GM12864 (cell line): ENCODE measurements around the gene FOSL2.

Experiments
- DNase-seq: peaks from one replicate; pipeline ENCODE4 v3.0.0-alpha.2; 2011; ENCODE audit warnings: low read depth
- H3K4me3 ChIP-seq: 2 replicates; pipeline ENCODE4 v1.5.1; 2011; ENCODE audit warnings: mild to moderate bottlenecking, low read depth, low read length, control low read depth
- TF ChIP-seq, protein P1 (sequence below): IDR thresholded peaks from 2 replicates; pipeline ENCODE4 v1.5.1; 2011; ENCODE audit warnings: low read depth, mild to moderate bottlenecking, moderate library complexity, low read length, control low read depth, inconsistent platforms; ENCODE audit errors: missing control alignments

FOSL2 gene

DNA sequence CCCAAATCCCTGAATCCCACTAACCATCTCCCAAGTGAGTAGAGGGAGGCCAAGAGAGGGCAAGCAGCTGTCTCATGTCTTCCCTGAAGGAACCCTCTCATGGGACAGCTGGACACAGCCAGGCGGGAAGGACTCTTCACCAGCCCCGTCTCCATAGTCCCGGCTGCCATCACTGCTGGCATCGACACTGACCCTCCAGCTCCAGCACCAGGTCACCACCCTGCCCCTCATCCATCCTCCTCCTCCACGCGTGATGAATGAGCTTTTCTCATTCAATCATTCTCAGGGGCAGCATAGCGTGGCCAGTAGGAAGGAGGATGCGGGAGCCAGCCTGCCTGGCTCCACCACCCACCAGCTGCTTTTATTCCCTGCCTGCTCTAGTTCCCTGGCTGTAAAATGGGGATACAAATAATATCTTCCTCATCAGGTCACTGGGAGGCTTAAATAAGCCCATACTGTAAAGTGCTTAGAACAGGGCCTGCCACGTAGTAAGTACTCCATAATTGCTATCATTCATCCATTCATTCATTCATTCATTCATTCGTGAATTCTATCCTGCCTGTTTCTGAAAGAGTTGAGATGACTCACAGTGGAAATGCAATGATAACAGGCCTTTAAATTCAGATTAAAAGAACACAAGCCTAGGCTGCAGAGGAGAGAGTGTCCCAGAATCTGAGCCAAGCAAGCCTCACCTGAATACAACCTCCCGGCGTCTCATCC, 30.5 kb upstream of the FOSL2 start:
- DNase-seq: no peak
- TF ChIP-seq, protein P1, sequence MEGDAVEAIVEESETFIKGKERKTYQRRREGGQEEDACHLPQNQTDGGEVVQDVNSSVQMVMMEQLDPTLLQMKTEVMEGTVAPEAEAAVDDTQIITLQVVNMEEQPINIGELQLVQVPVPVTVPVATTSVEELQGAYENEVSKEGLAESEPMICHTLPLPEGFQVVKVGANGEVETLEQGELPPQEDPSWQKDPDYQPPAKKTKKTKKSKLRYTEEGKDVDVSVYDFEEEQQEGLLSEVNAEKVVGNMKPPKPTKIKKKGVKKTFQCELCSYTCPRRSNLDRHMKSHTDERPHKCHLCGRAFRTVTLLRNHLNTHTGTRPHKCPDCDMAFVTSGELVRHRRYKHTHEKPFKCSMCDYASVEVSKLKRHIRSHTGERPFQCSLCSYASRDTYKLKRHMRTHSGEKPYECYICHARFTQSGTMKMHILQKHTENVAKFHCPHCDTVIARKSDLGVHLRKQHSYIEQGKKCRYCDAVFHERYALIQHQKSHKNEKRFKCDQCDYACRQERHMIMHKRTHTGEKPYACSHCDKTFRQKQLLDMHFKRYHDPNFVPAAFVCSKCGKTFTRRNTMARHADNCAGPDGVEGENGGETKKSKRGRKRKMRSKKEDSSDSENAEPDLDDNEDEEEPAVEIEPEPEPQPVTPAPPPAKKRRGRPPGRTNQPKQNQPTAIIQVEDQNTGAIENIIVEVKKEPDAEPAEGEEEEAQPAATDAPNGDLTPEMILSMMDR: no peak

DNA sequence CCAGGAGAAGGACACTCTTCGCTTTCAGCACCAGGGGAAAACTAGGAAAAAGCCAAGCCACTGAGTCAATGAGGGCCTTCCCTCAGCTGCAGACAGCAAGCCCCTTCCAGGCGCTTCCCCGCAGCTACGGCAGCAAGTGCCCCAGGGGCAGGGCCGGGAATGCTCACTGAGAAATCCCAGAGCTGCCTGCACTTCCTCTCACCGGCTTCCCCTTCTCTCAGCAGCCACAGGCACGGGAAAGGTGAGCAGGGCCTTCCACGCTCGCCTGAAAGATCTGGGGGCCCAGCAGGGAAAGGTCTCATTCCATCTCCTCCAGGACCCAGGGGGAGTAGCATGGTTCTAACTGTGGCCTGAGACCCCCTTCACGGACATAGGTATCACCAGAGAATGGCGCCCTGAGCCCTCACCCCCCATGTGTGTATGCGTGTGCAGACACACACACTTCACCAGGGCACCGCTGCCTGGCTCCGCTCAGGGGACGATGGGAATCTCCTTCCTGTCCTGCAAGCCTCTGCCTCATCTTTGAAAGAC, 29.6 kb upstream of the FOSL2 start:
- no peak overlapping the region for H3K4me3 ChIP-seq
- DNase-seq: no peak
- TF ChIP-seq, protein P1: no peak

More for the DNA sequence above, 30.5 kb upstream of the FOSL2 start:
- H3K4me3 ChIP-seq: no peak overlapping the region

DNA sequence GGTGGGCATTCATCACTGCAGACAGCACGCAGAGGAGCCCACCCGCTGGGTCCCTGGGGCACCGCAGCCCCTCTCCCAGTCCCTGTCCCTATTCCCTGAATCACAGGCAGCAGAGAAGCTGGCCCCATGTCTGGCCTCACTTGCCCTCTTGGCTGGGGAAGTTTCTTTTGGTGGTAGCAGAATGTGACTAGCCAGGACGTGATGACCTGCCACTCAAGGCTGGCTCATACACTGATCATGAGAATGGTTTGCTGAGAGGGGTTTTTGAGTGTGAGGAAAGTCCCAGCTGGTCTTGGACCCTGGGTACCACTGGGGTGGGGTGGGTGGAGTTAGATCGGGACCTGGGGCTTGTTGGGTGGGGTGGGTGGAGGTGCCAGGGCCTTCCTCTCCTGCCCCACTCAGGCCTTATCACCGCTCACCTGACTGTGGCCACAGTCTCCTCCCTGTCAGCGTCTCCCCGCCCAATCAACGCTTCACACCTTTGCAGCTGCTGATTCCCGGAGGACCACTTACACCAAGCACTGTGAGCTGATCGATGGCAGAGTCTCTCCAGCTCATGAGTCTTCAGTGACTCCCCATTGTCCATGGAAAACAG, 28.9 kb upstream of the FOSL2 start:
- no peak for DNase-seq
- H3K4me3 ChIP-seq: no peak overlapping the region
- TF ChIP-seq, protein P1: no peak

DNA sequence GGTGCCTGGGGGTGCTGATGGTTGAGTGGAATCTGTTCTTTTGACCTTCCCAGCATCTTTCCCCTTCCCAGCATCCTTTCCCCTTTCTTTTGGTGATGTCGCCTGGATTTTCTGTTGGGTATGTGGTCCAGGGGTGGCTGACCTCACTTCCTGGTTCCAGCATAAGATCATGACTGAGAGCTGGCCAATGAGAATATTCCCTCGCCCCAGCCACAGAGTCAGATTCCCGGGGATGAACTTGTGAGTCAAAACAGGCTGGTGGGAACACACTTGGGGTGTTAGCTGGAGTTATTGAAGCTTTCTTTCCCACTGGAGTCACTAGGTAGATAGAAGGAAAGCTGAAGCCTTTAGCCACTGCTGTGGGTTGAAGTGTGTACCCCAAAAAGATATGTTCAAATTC, 28.0 kb upstream of the FOSL2 start:
- no peak for DNase-seq
- TF ChIP-seq, protein P1: no peak
- H3K4me3 ChIP-seq: no peak overlapping the region

DNA sequence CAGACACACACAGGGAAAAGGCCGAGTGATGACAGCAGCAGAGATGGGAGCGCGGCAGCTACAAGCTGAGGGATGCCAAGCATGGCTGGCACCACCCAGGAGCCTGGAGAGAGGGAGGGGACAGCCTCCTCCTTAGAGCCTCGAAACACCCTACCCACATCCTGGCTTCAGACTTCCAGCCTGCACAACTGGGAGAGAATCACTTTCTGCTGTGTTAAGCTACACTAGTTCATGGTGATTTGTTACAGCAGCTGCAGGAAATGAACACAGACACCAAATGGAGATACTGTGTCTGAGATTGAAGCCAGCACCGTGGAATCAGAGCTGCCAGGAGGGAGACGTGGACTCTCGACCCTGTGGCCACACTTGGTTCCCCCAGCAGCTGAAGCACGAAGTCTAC, 27.5 kb upstream of the FOSL2 start:
- no peak overlapping the region for H3K4me3 ChIP-seq
- TF ChIP-seq, protein P1: no peak

GRCh38 chr2:28366149-28366495, 26.5 kb upstream of the FOSL2 start:
- H3K4me3 ChIP-seq: no peak overlapping the region
- no peak for DNase-seq
- TF ChIP-seq, protein P1: no peak

More for the DNA sequence above, 27.5 kb upstream of the FOSL2 start:
- DNase-seq: no peak
